Vagina (tissue), 2 donors: ENCODE results near the gene DLEC1. TPM values are rescaled to one million over a fixed set of nuclear protein-coding genes. Genes with fewer than 3 reads are reported as not detected.

Experiments
- DNase-seq, 2 donors: peaks; one replicate each; pipeline ENCODE4 v3.0.0-alpha.2; 2017; ENCODE audit errors: extremely low spot score in 2 of 2
- H3K27ac ChIP-seq: fragments of 200-600 bp; sonication (generic); one replicate; pipeline ENCODE4 v1.5.1; 2019
- H3K27me3 ChIP-seq: fragments of 200-600 bp; sonication (generic); one replicate; pipeline ENCODE4 v1.5.1; 2019
- H3K36me3 ChIP-seq, 2 donors: fragments of 200-600 bp; sonication (generic); one replicate each; pipeline ENCODE4 v1.5.1; 2017 to 2019
- H3K4me1 ChIP-seq: fragments of 200-600 bp; sonication (generic); one replicate; pipeline ENCODE4 v1.5.1; 2019
- H3K4me3 ChIP-seq, 2 donors: fragments of 200-600 bp; sonication (generic); 1 replicate in 1 of 2; 2 replicates in 1 of 2; pipeline ENCODE4 v1.5.1; 2016 to 2019
- H3K9me3 ChIP-seq: fragments of 200-600 bp; sonication (generic); one replicate; pipeline ENCODE4 v1.5.1; 2019
- CTCF ChIP-seq, 3 experiments: fragments of 450-650 bp in 2 of 3; fragments of 200-600 bp in 1 of 3; sonication (generic) in 1 of 3; IDR thresholded peaks; one replicate each; pipeline ENCODE4 v1.5.1; 2017 to 2019; ENCODE audit warnings: antibody characterized with exemption in 3 of 3, mild to moderate bottlenecking in 2 of 3, moderate library complexity in 2 of 3
- POLR2A ChIP-seq, 2 donors: fragments of 450-650 bp; IDR thresholded peaks; one replicate each; pipeline ENCODE4 v1.6.1; 2017; ENCODE audit warnings: antibody characterized with exemption in 2 of 2, mild to moderate bottlenecking in 2 of 2, moderate library complexity in 2 of 2
- POLR2AphosphoS5 ChIP-seq, 2 donors: sonication (generic); formaldehyde crosslinking; IDR thresholded peaks; one replicate each; pipeline ENCODE4 v1.9.0; 2017; ENCODE audit warnings: antibody characterized with exemption in 2 of 2, mild to moderate bottlenecking in 2 of 2, low read depth in 1 of 2; ENCODE audit not compliant: insufficient read depth in 1 of 2
- intact Hi-C: fragments of 100-400 bp; cut with DNase I; formaldehyde crosslinking; loops from one replicate; pipeline ENCODE4 v1.15.1; 2023
- total RNA-seq: library from RNA; depleted of rRNA; stranded (reverse); fragments of >200 nt; gene quantifications from one replicate; pipeline ENCODE4 v1.2.3, GENCODE V29; 2016

Gene DLEC1
- total RNA-seq, 1 donor from 2014 or later = 0.25 TPM

GRCh38 chr3:38127611-38128302 is 88.7 kb downstream of the DLEC1 start:
- Histone ChIP-seq H3K27ac (no peak overlapping the region), H3K36me3 (peaks cover 0 to 94% of the 10 kb centered on the region in 2 donors), H3K4me1 (no peaks in the 10 kb centered on the region), H3K9me3 (no peaks in the 10 kb centered on the region), H3K27me3 (no peaks in the 10 kb centered on the region), H3K4me3 (no peak overlapping the region)
- intact Hi-C loops = no loop called here
- DNase-seq = peak in 1 of 2 donors; percentile 29
- TF ChIP-seq POLR2A (IDR thresholded peaks at IDR 0.05) (no peak), POLR2AphosphoS5 (IDR thresholded peaks at IDR 0.05; ENCODE audit: insufficient read depth in 1 of 2, low read depth in 1 of 2) (no peak), CTCF (IDR thresholded peaks at IDR 0.05) (no peak)

- no peak overlapping the region for H3K4me3 ChIP-seq
- H3K27ac ChIP-seq = no peak overlapping the region
- H3K9me3 ChIP-seq = no peaks in the 10 kb centered on the region
- no peaks in the 10 kb centered on the region for H3K27me3 ChIP-seq
- peaks cover 4% of the 10 kb centered on the region for H3K4me1 ChIP-seq
- DNase-seq = peak in 1 of 2 donors; percentile 40
- peaks cover 0 to 88% of the 10 kb centered on the region in 2 donors for H3K36me3 ChIP-seq
- TF ChIP-seq POLR2A (IDR thresholded peaks at IDR 0.05) (no peak), CTCF (IDR thresholded peaks at IDR 0.05) (no peak), POLR2AphosphoS5 (IDR thresholded peaks at IDR 0.05; ENCODE audit: insufficient read depth in 1 of 2, low read depth in 1 of 2) (no peak)
- intact Hi-C loops = no loop called here
Measured at GRCh38 chr3:38128303-38128655, 89.3 kb downstream of the DLEC1 start.

GRCh38 chr3:38129058-38129457 is 90.0 kb downstream of the DLEC1 start:
- Histone ChIP-seq H3K36me3 (peaks cover 0 to 87% of the 10 kb centered on the region in 2 donors), H3K4me3 (no peak overlapping the region), H3K4me1 (peaks cover 12% of the 10 kb centered on the region), H3K27me3 (no peaks in the 10 kb centered on the region), H3K27ac (no peak overlapping the region), H3K9me3 (no peaks in the 10 kb centered on the region)
- intact Hi-C loops = no loop called here
- TF ChIP-seq POLR2AphosphoS5 (IDR thresholded peaks at IDR 0.05; ENCODE audit: insufficient read depth in 1 of 2, low read depth in 1 of 2) (no peak), POLR2A (IDR thresholded peaks at IDR 0.05) (no peak), CTCF (IDR thresholded peaks at IDR 0.05) (no peak)
- DNase-seq = no peak

GRCh38 chr3:38130631-38131065 is 91.6 kb downstream of the DLEC1 start:
- DNase-seq = no peak
- H3K27ac ChIP-seq = no peak overlapping the region
- TF ChIP-seq CTCF (IDR thresholded peaks at IDR 0.05) (no peak), POLR2A (IDR thresholded peaks at IDR 0.05) (no peak), POLR2AphosphoS5 (IDR thresholded peaks at IDR 0.05; ENCODE audit: insufficient read depth in 1 of 2, low read depth in 1 of 2) (no peak)

More at GRCh38 chr3:38130631-38131065, 91.6 kb downstream of the DLEC1 start:
- Histone ChIP-seq H3K9me3 (no peaks in the 10 kb centered on the region), H3K36me3 (peaks cover 0 to 74% of the 10 kb centered on the region in 2 donors), H3K4me3 (no peak overlapping the region), H3K27me3 (no peaks in the 10 kb centered on the region), H3K4me1 (peaks cover 28% of the 10 kb centered on the region)
- intact Hi-C loops = loop anchor here (10.0 kb wide), 2 partner anchors 214 to 324 kb away; partner anchors contain the start of genes ACVR2B and XYLB
